ENCODE data around the gene WIPI1.

- no peak for TF ChIP-seq CTCF (IDR thresholded peaks at IDR 0.05; ENCODE audit: low read depth, low read length, poor library complexity, severe bottlenecking)
- TF ChIP-seq EZH2phosphoT487 (IDR thresholded peaks at IDR 0.05; ENCODE audit: borderline replicate concordance, low read length): no peak
These were observed 69.7 kb downstream of the WIPI1 start for GRCh38 chr17:68387435-68388218.

Data from DOHH2 (cell line).